Parathyroid adenoma (tissue), 2 donors: ENCODE data around the gene VSIG10L2.

Experiments
- H2AFZ ChIP-seq: fragments of 300-600 bp; sonication (generic); one replicate; pipeline ENCODE4 v1.7.0; 2017; ENCODE audit warnings: antibody characterized with exemption, mild to moderate bottlenecking
- H3K27ac ChIP-seq: fragments of 300-600 bp; sonication (generic); one replicate; pipeline ENCODE4 v1.7.0; 2017
- H3K27me3 ChIP-seq: fragments of 300-600 bp; sonication (generic); one replicate; pipeline ENCODE4 v1.7.0; 2017; ENCODE audit warnings: low read length; ENCODE audit not compliant: control insufficient read depth, insufficient read depth
- H3K36me3 ChIP-seq: fragments of 300-600 bp; sonication (generic); one replicate; pipeline ENCODE4 v1.7.0; 2017; ENCODE audit warnings: low read length; ENCODE audit not compliant: control insufficient read depth, insufficient read depth
- H3K4me1 ChIP-seq: fragments of 300-600 bp; sonication (generic); one replicate; pipeline ENCODE4 v1.7.0; 2017; ENCODE audit warnings: control low read depth
- H3K4me2 ChIP-seq: fragments of 300-600 bp; sonication (generic); one replicate; pipeline ENCODE4 v1.7.0; 2017; ENCODE audit warnings: low read length
- H3K4me3 ChIP-seq: fragments of 300-600 bp; sonication (generic); one replicate; pipeline ENCODE4 v1.7.0; 2017; ENCODE audit warnings: low read depth, low read length
- H3K79me2 ChIP-seq: fragments of 300-600 bp; sonication (generic); one replicate; pipeline ENCODE4 v1.7.0; 2017; ENCODE audit warnings: control low read depth
- H3K9ac ChIP-seq: fragments of 300-600 bp; sonication (generic); one replicate; pipeline ENCODE4 v1.7.0; 2017; ENCODE audit warnings: mild to moderate bottlenecking
- H3K9me3 ChIP-seq: fragments of 300-600 bp; sonication (generic); one replicate; pipeline ENCODE4 v1.7.0; 2017; ENCODE audit warnings: low read length; ENCODE audit not compliant: control insufficient read depth
- CTCF ChIP-seq: fragments of 300-600 bp; sonication (generic); IDR thresholded peaks from one replicate; pipeline ENCODE4 v1.7.0; 2017; ENCODE audit warnings: antibody characterized with exemption, mild to moderate bottlenecking
- donor health status: primary hyperparathyroidism.

VSIG10L2 gene

GRCh38 chr11:125950696-125951651 lies 5.1 kb downstream of the VSIG10L2 start:
- Histone ChIP-seq H2AFZ (no peak overlapping the region), H3K27me3 (no peaks in the 10 kb centered on the region), H3K79me2 (no peaks in the 10 kb centered on the region), H3K4me2 (no peak overlapping the region), H3K4me1 (peaks cover 4% of the 10 kb centered on the region), H3K4me3 (no peak overlapping the region), H3K36me3 (no peaks in the 10 kb centered on the region), H3K9ac (no peak overlapping the region), H3K9me3 (no peaks in the 10 kb centered on the region), H3K27ac (no peak overlapping the region)
- TF ChIP-seq CTCF: no peak

GRCh38 chr11:125951731-125952130 lies 5.9 kb downstream of the VSIG10L2 start:
- H3K4me1 ChIP-seq: peaks cover 4% of the 10 kb centered on the region
- H3K36me3 ChIP-seq: no peaks in the 10 kb centered on the region
- H3K4me3 ChIP-seq: no peak overlapping the region
- no peak overlapping the region for H3K27ac ChIP-seq
- H3K9ac ChIP-seq: no peak overlapping the region
- H3K79me2 ChIP-seq: no peaks in the 10 kb centered on the region
- H2AFZ ChIP-seq: no peak overlapping the region
- no peak overlapping the region for H3K4me2 ChIP-seq
- H3K27me3 ChIP-seq: no peaks in the 10 kb centered on the region
- TF ChIP-seq CTCF: no peak
- H3K9me3 ChIP-seq: no peaks in the 10 kb centered on the region

GRCh38 chr11:125952559-125952958 lies 6.7 kb downstream of the VSIG10L2 start:
- Histone ChIP-seq H2AFZ (no peak overlapping the region), H3K79me2 (no peaks in the 10 kb centered on the region), H3K27me3 (no peaks in the 10 kb centered on the region), H3K9ac (no peak overlapping the region), H3K4me3 (no peak overlapping the region), H3K27ac (no peak overlapping the region), H3K36me3 (no peaks in the 10 kb centered on the region), H3K4me1 (peaks cover 4% of the 10 kb centered on the region), H3K4me2 (no peak overlapping the region), H3K9me3 (no peaks in the 10 kb centered on the region)
- no peak for TF ChIP-seq CTCF

GRCh38 chr11:125952973-125953372 lies 7.1 kb downstream of the VSIG10L2 start:
- no peaks in the 10 kb centered on the region for H3K9me3 ChIP-seq
- TF ChIP-seq CTCF: no peak
- peaks cover 4% of the 10 kb centered on the region for H3K4me1 ChIP-seq
- no peaks in the 10 kb centered on the region for H3K79me2 ChIP-seq
- no peak overlapping the region for H3K27ac ChIP-seq
- no peak overlapping the region for H3K4me2 ChIP-seq
- H3K27me3 ChIP-seq: no peaks in the 10 kb centered on the region
- H3K9ac ChIP-seq: no peak overlapping the region
- peak overlapping the region; percentile 28 for H2AFZ ChIP-seq
- no peaks in the 10 kb centered on the region for H3K36me3 ChIP-seq
- H3K4me3 ChIP-seq: no peak overlapping the region
